Eye (tissue), 1 donor: ENCODE measurements around the gene KCNIP4.

Experiments used
- DNase-seq: peaks from one replicate; pipeline ENCODE4 v3.0.0-alpha.2; 2015

KCNIP4 gene

GRCh38 chr4:20899591-20899990, 1049.0 kb downstream of the KCNIP4 start:
- no peak for DNase-seq

DNA sequence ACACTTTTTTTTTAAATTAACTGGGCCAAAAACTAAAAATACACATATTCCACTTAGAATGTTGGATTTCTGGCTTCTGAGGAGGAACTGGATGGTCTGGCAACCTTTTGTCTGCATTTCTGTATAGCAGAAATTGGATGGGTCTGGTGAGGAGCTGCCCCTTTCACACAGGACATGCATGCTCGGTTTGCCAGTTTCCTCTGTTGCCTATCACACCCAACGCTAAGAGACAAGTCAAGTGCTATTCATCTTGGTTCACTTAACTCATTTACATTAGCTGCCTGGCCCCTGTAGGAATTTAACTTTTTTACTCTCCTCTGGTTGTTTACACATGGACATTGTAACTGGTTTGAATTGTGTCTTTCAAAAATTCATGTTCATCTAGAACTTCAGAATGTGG, 1052.6 kb downstream of the KCNIP4 start:
- peak; percentile 18 for DNase-seq

GRCh38 chr4:20895208-20895607, 1053.4 kb downstream of the KCNIP4 start:
- DNase-seq: no peak

GRCh38 chr4:20890761-20891160, 1057.8 kb downstream of the KCNIP4 start:
- DNase-seq: peak; percentile 53

- DNase-seq: no peak
These were observed 1058.7 kb downstream of the KCNIP4 start for GRCh38 chr4:20889901-20890300.

GRCh38 chr4:20883677-20884076, 1064.9 kb downstream of the KCNIP4 start:
- no peak for DNase-seq

DNA sequence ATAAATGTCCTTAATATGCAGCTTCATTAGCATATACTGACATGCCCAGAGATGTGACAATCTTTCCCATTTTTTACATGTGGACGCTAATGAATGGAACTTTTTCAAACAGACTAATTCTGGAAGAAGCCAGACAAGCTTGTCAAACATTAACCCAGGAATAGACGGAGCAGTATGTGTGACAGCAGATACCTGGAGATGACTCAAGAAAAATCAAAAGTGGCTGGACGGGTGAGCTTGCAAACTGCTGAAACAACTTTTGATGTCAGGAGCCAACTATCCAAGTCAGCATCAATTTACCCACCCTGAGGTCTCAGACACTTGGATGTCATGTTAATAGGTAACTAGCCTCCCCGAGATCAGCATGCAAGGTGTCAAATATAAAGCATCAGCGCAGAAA, 1065.3 kb downstream of the KCNIP4 start:
- no peak for DNase-seq

DNA sequence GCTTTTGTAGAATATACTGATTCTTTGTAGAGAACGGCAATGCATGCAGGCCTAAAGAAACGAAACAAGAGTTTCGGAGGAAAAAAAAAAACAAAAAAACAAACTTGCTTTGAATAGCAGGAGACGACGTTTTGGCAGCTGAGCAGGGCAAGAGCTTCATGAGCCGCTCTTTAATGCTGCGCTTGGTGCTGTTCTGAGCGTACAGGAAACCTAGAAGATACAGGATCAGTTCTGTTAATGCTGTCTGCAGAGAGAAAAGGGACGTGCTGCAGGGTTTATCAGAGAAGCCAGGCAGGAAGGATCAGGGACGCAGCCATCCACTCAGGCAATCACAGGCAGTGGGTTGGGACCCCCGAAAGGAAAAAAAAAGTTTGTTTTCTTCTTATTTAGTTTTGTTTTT, 1066.1 kb downstream of the KCNIP4 start:
- DNase-seq: no peak

- DNase-seq: no peak
These were observed 1066.9 kb downstream of the KCNIP4 start for GRCh38 chr4:20881658-20882057.

DNA sequence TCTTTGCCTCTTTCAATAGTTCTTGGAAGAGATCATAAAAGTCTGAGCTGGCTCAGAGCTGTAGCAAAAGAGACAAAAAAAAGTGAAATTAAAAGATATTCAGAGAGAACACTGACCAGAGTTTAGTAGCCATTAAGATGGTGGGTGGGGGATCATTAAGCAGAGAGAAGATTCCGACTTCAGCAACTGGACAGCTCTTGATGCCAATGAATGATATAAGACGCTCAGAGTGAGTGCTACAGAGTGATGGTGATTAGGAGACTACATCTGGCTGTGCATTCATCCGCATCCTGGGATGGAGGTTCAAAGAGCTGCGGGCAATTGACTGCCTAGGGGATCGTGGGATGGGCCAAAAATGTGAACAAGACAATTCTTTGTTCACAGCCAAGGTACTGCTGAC, 1069.8 kb downstream of the KCNIP4 start:
- no peak for DNase-seq

DNA sequence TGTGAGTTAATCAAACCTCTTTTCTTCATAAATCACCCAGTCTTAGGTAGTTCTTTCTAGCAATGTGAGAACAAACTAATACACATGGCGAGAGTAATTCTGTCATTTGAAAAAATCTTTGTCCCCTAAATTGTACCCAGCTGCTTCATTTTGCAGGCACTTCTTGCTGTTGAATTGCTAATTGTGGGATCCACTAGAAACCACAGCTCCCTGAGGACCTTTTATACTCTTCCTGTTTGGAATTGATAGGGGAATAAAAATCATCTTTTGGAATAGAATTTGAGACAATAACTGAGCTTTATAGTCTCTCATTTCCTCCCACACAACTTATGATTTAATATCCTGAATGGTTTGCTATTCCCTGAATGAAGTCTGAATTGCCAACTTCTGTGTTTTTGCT, 1078.1 kb downstream of the KCNIP4 start:
- no peak for DNase-seq

DNA sequence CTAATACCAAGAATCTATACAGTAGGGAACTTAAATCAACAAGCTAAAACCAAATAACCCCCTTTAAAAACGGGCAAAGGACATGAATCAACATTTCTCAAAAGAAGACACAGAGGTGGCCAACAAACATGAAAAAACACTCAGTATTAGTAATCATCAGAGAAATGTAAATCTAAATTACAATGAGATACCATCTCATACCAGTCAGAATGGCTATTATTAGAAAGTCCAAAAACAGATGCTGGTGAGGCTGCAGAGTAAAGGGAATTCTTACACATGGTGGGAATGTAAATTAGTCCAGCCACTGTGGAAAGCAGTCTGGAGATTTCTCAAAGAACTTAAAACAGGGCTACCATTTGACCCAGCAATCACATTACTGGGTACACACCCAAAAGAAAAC, 1080.5 kb downstream of the KCNIP4 start:
- no peak for DNase-seq

DNA sequence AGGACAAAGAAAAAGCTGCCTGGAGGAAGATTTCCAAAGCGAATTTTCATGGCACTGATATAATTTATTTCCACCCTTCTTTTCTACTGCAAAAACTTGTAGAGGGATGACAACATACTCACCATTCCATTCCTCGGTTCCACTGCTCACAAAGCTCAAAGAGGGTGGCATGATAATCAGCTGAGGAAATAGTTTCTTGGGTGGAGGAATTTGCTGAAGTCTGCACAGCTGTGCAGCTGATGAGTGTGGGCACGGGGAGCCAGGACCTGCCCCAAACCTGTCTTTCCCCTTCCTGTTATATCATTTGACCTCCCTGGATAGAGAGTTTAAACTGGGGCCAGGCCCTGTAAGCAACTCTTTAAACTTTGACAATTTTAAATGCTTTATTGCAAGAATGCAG, 1087.7 kb downstream of the KCNIP4 start:
- DNase-seq: no peak

DNA sequence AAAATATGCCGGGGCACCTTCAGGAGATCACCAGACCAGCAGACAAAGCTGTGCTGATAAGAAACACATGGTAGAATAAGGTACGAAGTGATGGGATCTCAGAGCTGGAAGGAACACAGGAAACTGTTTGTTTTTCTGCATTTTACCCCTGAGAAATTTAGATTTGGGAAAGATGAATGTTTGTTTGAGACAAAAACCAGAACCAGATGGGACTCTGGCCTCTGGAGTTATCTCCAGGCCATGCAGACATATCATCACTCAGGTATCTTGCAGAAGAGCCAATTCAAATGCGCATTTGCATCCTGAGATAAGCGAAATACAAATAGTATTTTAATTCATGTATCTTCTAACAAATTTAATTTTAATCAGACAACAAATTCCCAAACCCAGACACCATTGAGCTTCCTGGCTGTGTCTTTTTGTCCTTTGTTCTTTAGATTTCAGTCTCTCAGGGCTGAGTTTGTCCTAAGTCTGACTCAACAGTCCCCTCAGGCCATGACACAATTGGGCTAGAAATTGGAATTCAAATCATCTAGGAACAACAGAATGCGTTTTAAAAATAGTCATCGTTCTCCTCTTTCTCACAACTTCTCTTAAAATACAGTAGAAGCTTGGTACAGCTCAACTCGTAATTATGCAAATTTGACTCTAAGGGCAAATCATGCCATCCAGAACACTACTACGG, 1089.3 kb downstream of the KCNIP4 start:
- DNase-seq: no peak

DNA sequence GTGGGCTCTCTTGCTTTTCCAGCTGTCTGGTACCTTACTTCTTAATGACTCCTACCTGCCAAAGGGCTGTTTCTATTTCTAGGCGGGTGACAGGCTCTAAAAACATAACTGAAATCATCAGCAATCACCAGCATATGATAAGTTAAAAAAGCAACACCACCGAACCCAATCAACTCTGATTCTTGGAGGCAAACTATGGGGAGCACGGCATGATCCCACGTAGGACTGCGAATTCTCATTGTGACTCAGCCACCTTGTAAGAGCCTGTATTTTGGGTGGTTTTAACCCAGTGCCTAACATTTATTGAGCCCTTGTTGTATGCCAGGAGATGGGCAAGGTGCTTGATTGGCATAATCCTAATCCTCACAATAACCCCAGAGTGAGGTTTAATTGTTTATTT, 1091.5 kb downstream of the KCNIP4 start:
- DNase-seq: no peak

DNA sequence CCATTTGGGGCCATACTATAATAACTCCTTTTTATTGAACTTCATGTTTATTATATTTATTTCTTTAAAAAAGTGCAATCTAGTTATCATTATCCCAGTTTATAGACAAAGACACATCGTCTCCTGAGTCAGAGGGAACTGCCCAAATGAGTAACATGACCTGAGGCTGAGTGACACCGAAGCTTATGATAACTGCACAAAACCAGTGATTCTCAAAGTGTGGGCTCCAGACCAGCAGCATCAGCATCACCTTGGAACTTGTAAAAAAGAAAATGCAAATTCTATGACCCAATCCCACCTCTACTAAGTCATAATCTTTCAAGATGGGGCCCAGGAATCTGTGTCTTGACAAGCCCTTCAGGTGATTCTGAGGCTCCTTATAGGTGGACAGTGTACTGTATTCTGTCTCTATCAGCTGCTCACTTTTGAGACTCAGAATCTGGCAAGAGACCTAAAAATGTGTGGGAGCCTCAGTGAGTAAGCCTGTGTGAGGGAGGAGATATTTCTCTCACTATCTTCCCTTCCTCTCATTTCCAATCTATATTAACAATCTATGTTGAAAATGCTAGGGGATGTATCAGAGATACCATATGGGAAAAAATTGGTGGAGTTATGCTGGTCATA, 1101.3 kb downstream of the KCNIP4 start:
- no peak for DNase-seq

- peak; percentile 28 for DNase-seq
These were observed 1104.3 kb downstream of the KCNIP4 start for GRCh38 chr4:20844311-20844710.

DNA sequence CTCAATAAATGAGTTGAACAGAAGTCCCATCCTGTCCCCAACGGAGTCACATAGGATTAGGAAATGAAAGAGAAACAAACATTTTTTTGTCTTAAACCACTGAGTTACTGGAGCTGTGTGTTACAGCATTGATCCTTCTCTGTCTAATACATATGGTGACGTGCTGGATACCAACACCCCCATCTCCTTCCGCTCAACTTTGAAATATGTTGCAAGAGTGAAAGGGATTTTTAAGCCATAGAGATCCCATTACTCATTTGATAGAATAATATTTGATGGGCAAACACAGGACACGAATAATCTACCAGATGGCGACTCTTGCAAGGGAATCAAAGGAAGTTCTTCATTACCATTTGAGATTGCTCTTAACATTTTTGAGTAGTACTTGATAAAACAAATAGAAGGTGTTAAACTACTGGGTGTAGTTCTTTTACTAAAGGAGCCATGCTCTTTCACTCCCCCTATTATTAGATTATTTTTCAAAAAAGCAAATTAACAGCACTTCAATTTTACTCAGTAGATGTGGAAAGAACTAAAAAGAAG, 1107.9 kb downstream of the KCNIP4 start:
- no peak for DNase-seq

DNA sequence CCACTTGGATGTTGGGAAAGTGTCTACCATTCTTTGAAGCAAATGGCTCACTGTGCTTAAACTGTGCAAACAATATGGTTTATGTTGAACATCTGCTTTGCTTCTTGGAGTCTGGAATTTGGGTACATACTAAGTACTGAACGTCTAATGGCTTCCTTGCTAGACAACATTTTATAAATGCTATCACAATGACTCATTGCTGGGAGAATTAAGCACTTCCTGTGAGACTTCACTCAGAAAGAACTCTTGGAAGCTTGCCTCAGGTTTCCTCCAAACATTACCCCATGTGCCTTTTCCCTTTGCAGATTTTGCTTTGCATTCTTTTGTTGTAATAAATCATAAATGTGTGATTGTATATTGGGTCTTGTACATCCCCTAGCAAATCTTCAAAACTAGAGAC, 1108.6 kb downstream of the KCNIP4 start:
- DNase-seq: peak; percentile 15

DNA sequence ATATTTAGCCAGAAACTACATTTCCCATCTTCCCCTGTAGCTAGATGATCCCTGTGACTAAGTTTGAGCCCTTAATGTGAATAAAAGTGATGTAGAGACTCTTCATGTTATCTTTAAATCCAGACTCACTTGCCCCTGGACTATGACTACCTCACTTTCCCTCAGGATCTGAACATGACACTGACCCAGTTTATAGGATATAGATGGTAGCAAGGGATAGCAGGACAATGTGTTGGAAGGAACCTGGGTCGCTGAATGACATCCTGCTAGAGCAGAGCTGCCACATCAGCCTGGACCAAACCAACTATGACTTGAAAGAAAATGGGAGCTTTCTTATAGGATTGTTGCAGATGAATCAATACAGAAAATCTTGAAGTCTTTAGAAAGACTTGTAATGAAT, 1110.1 kb downstream of the KCNIP4 start:
- DNase-seq: no peak

DNA sequence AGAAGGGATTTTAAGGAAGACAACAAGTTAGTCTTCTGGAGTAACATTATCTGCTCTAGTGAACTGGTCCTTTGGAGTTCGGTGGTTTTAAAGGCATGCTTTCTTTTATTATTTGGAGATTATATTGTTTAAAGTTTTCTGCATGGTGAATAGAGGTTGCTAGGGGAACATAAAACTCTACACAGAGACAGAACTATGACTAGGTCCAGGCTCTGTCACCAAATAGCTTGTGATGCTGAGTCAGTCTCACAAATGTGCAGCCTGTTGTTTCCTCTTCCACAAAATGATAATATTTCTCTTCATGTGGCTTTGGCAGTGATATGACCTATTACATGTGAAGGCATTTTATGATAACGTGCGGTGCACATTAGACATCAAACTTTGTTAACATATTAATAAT, 1115.7 kb downstream of the KCNIP4 start:
- no peak for DNase-seq

DNA sequence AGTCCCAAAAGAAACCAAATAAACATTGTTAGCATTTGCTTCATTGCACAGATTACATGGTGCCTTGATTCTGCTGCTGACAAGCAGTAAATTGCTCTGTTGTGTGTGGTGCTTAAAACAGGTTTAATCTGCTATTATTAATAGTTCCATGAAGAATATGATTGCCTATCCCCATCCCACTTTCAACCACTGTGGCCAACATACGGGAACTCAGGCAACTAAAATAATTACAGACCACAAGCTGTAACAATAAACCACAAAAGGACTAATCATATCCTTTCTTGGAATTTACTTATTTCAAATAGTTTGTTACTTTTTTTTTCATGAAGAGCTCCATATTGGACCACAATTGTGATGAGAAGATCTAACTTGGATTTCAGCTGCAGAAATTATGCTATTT, 1116.8 kb downstream of the KCNIP4 start:
- DNase-seq: no peak

- DNase-seq: no peak
These were observed 1118.8 kb downstream of the KCNIP4 start for GRCh38 chr4:20829617-20830357.

GRCh38 chr4:20825505-20825904, 1123.1 kb downstream of the KCNIP4 start:
- no peak for DNase-seq
